IMR-90 (cell line): Measurements from ENCODE around the gene ACOXL. TPM values are rescaled to one million over a fixed set of nuclear protein-coding genes. Genes with fewer than 3 reads are reported as not detected.

Experiments
- ATAC-seq: fragments of 200-7000 bp; cut with Tn5 transposase; 2 replicates; pipeline ENCODE4 v1.9.1; 2020; ENCODE audit warnings: low read depth, mild to moderate bottlenecking, moderate library complexity
- BruUV-seq: library from RNA; stranded (reverse); fragments of 400-500 nt; replicated peaks from 2 replicates; lab custom pipeline; 2021; lab: Mats Ljungman, UMichigan
- CTCF ChIA-PET: fragments of 300-600 bp; formaldehyde crosslinking; extraction: SDS; loops from one replicate; lab custom pipeline; 2021; ENCODE audit warnings: antibody characterized with exemption; lab: Yijun Ruan, JAX
- POLR2A ChIA-PET: fragments of 300-600 bp; sonication (Branson Sonifier 250); formaldehyde crosslinking; loops from one replicate; lab custom pipeline; 2022; ENCODE audit warnings: antibody characterized with exemption; ENCODE audit not compliant: unreplicated experiment; lab: Charles Lee
- DNase-seq: peaks from one replicate; pipeline ENCODE4 v3.0.0; 2013
- H2AFZ ChIP-seq: replicated peaks from 2 replicates; pipeline ENCODE3; 2013; ENCODE audit warnings: low read length, mild to moderate bottlenecking; ENCODE audit not compliant: poor library complexity
- H2AK5ac ChIP-seq: 2 replicates; pipeline ENCODE4 v1.6.1; 2013; ENCODE audit warnings: low read depth, low read length, inconsistent platforms
- H2AK9ac ChIP-seq: replicated peaks from 2 replicates; pipeline ENCODE3; 2013; ENCODE audit warnings: mild to moderate bottlenecking, low read depth, low read length, moderate library complexity; ENCODE audit not compliant: poor library complexity
- H2BK120ac ChIP-seq: 2 replicates; pipeline ENCODE4 v1.6.1; 2013; ENCODE audit warnings: low read depth, low read length, inconsistent platforms
- H2BK15ac ChIP-seq: 3 replicates; pipeline ENCODE4 v1.6.1; 2013; ENCODE audit warnings: low read depth, low read length, inconsistent platforms
- H2BK20ac ChIP-seq: 2 replicates; pipeline ENCODE4 v1.6.1; 2013; ENCODE audit warnings: low read depth, mild to moderate bottlenecking, inconsistent platforms, low read length, moderate library complexity
- H2BK5ac ChIP-seq: 2 replicates; pipeline ENCODE4 v1.6.1; 2013; ENCODE audit warnings: mild to moderate bottlenecking, low read depth, low read length, inconsistent platforms; ENCODE audit not compliant: poor library complexity, severe bottlenecking
- H3K14ac ChIP-seq: replicated peaks from 2 replicates; pipeline ENCODE4 v1.6.1; 2013; ENCODE audit warnings: low read depth, low read length, inconsistent platforms
- H3K18ac ChIP-seq: 2 replicates; pipeline ENCODE4 v1.6.1; 2013; ENCODE audit warnings: low read depth, low read length, control low read depth
- H3K23ac ChIP-seq: 2 replicates; pipeline ENCODE4 v1.6.1; 2013; ENCODE audit warnings: low read depth, low read length, inconsistent platforms
- H3K27ac ChIP-seq: 2 replicates; pipeline ENCODE4 v1.5.1; 2013; ENCODE audit warnings: mild to moderate bottlenecking, control low read depth, low read length; ENCODE audit not compliant: insufficient read depth
- H3K27me3 ChIP-seq: 2 replicates; pipeline ENCODE4 v1.6.1; 2013; ENCODE audit warnings: low read length; ENCODE audit not compliant: control insufficient read depth, insufficient read depth
- H3K36me3 ChIP-seq: 2 replicates; pipeline ENCODE4 v1.6.1; 2013; ENCODE audit warnings: low read length, mixed read lengths; ENCODE audit not compliant: control insufficient read depth, insufficient read depth
- H3K4ac ChIP-seq: 2 replicates; pipeline ENCODE4 v1.6.1; 2013; ENCODE audit warnings: low read depth, low read length, inconsistent platforms
- H3K4me1 ChIP-seq: 2 replicates; pipeline ENCODE4 v1.6.1; 2013; ENCODE audit warnings: low read length, mixed read lengths; ENCODE audit not compliant: control insufficient read depth, insufficient read depth
- H3K4me2 ChIP-seq: 2 replicates; pipeline ENCODE4 v1.6.1; 2013; ENCODE audit warnings: low read depth, mild to moderate bottlenecking, control low read depth, low read length, moderate library complexity
- H3K4me3 ChIP-seq: 2 replicates; pipeline ENCODE4 v1.5.1; 2013; ENCODE audit warnings: low read depth, mild to moderate bottlenecking, control low read depth, low read length, moderate library complexity; ENCODE audit not compliant: insufficient read depth
- H3K56ac ChIP-seq: 2 replicates; pipeline ENCODE4 v1.6.1; 2013; ENCODE audit warnings: low read length, inconsistent platforms; ENCODE audit not compliant: insufficient read depth; ENCODE audit errors: extremely low read depth
- H3K79me1 ChIP-seq, 2 experiments: 2 replicates each; pipeline ENCODE4 v1.6.1; 2013; ENCODE audit warnings: low read length in 2 of 2, inconsistent platforms in 1 of 2, low read depth in 1 of 2
- H3K9ac ChIP-seq: 2 replicates; pipeline ENCODE4 v1.6.1; 2013; ENCODE audit warnings: low read depth, low read length, control low read depth
- H3K9me1 ChIP-seq: 2 replicates; pipeline ENCODE4 v1.6.1; 2013; ENCODE audit warnings: low read length, inconsistent platforms; ENCODE audit not compliant: insufficient read depth
- H3K9me3 ChIP-seq: 2 replicates; pipeline ENCODE4 v1.6.1; 2013; ENCODE audit warnings: low read length; ENCODE audit not compliant: control insufficient read depth, insufficient read depth
- H4K20me1 ChIP-seq: 2 replicates; pipeline ENCODE4 v1.6.1; 2013; ENCODE audit warnings: low read length, inconsistent platforms; ENCODE audit not compliant: insufficient read depth
- H4K5ac ChIP-seq: 2 replicates; pipeline ENCODE4 v1.6.1; 2013; ENCODE audit warnings: mild to moderate bottlenecking, low read depth, low read length, control low read depth
- H4K8ac ChIP-seq, 2 experiments: 2 replicates each; pipeline ENCODE4 v1.6.1; 2013; ENCODE audit warnings: low read depth in 2 of 2, low read length in 2 of 2, control low read depth in 1 of 2, inconsistent platforms in 1 of 2
- H4K91ac ChIP-seq: 2 replicates; pipeline ENCODE4 v1.6.1; 2013; ENCODE audit warnings: low read depth, low read length, inconsistent platforms; ENCODE audit not compliant: insufficient read depth
- MAFK ChIP-seq: IDR thresholded peaks from 2 replicates; pipeline ENCODE4 v1.6.1; 2012; ENCODE audit warnings: low read depth, low read length, improper control_type of control experiment
- NFE2L2 ChIP-seq: fragments of 150-350 bp; IDR thresholded peaks from 2 replicates; pipeline ENCODE4 v1.6.1; 2016; ENCODE audit warnings: low read depth, mild to moderate bottlenecking, low read length
- RAD21 ChIP-seq: IDR thresholded peaks from 2 replicates; pipeline ENCODE4 v1.6.1; 2012; ENCODE audit warnings: low read length, improper control_type of control experiment
- RCOR1 ChIP-seq: IDR thresholded peaks from 2 replicates; pipeline ENCODE4 v1.6.1; 2012; ENCODE audit warnings: mild to moderate bottlenecking, low read length, improper control_type of control experiment; ENCODE audit not compliant: insufficient replicate concordance
- USF2 ChIP-seq: fragments of 150-350 bp; IDR thresholded peaks from 2 replicates; pipeline ENCODE4 v1.6.1; 2017; ENCODE audit warnings: mild to moderate bottlenecking, antibody characterized with exemption, low read length, low read depth
- WGBS, 2 experiments: methylation state at CpG; one replicate each; pipeline versions ENCODE4 v1.1.5 to v1.1.7; 2013; ENCODE audit warnings: missing lambda C conversion rate in 2 of 2; ENCODE audit not compliant: insufficient read length in 1 of 2; ENCODE audit errors: extremely low coverage in 2 of 2; 5-methylcytosine and 5-hydroxymethylcytosine counted together
- dilution Hi-C: fragments of 300-500 bp; cut with HindIII; formaldehyde crosslinking; loops from one replicate; pipeline ENCODE4 v1.14.3; 2018; ENCODE audit warnings: low sequenced_read_pairs; ENCODE audit not compliant: unreplicated experiment
- in situ Hi-C: fragments of 300-500 bp; cut with MboI; formaldehyde crosslinking; loops from 3 replicates; pipeline ENCODE4 v1.14.3; 2019; ENCODE audit warnings: low sequenced_read_pairs, inconsistent platforms, mixed read lengths
- intact Hi-C: fragments of 100-400 bp; cut with micrococcal nuclease; formaldehyde crosslinking; loops from 2 replicates; pipeline ENCODE4 v1.10.0; 2022
- polyA plus RNA-seq, 3 experiments: library from polyadenylated mRNA; depleted of rRNA; stranded (reverse); fragments of >200 nt; gene quantifications; 2 replicates each; pipeline ENCODE4 v1.2.3, GENCODE V29; 2012; ENCODE audit warnings: low replicate concordance in 1 of 3
- total RNA-seq: library from RNA; depleted of rRNA; stranded (reverse); fragments of >200 nt; gene quantifications from 2 replicates; pipeline ENCODE4 v1.2.3, GENCODE V29; 2012

ACOXL gene
- total and polyA plus RNA-seq, 2 of the 4 experiments (the other 2 are of a cell fraction) = not detected

GRCh38 chr2:110875384-110875725, 143.0 kb downstream of the ACOXL start:
- H3K4ac ChIP-seq = no peak overlapping the region
- ATAC-seq (no peak), DNase-seq (no peak)
- H3K18ac ChIP-seq = no peak overlapping the region
- ChIA-PET CTCF (no interaction called here), POLR2A (no interaction called here)
- no peaks in the 10 kb centered on the region for H3K36me3 ChIP-seq
- H3K9me1 ChIP-seq = no peaks in the 10 kb centered on the region
- no peak overlapping the region for H2BK15ac ChIP-seq
- in situ Hi-C loops (no loop called here), dilution Hi-C loops (no loop called here), intact Hi-C loops (no loop called here)
- H3K9ac ChIP-seq = no peak overlapping the region
- TF ChIP-seq RAD21 (no peak), NFE2L2 (no peak), USF2 (no peak), MAFK (no peak), RCOR1 (no peak)
- H4K8ac ChIP-seq = no peak overlapping the region
- no peak overlapping the region for H3K14ac ChIP-seq
- no peak overlapping the region for H3K56ac ChIP-seq
- H2BK20ac ChIP-seq = no peak overlapping the region
- H2BK120ac ChIP-seq = no peak overlapping the region
- H3K4me3 ChIP-seq = no peak overlapping the region
- no peak overlapping the region for H2BK5ac ChIP-seq
- no peak overlapping the region for H2AK5ac ChIP-seq
- no peak overlapping the region for H3K4me2 ChIP-seq
- no peak overlapping the region for H3K27ac ChIP-seq
- H2AK9ac ChIP-seq = no peak overlapping the region
- H3K79me1 ChIP-seq = no peaks in the 10 kb centered on the region
- no TSS peak for BruUV-seq
- H2AFZ ChIP-seq = no peak overlapping the region
- H4K5ac ChIP-seq = no peak overlapping the region
- H3K27me3 ChIP-seq = peaks cover 15% of the 10 kb centered on the region
- peaks cover 2% of the 10 kb centered on the region; the same call in 1 of the 2 replicates for H3K9me3 ChIP-seq
- H4K20me1 ChIP-seq = no peaks in the 10 kb centered on the region
- WGBS, 2 experiments = no CpG with 5 or more reads among the region's 6 CpGs
- H3K23ac ChIP-seq = no peak overlapping the region
- H4K91ac ChIP-seq = no peak overlapping the region
- no peaks in the 10 kb centered on the region for H3K4me1 ChIP-seq
